Measurements from ENCODE around the gene SLC2A8.

SLC2A8 gene, protein sequence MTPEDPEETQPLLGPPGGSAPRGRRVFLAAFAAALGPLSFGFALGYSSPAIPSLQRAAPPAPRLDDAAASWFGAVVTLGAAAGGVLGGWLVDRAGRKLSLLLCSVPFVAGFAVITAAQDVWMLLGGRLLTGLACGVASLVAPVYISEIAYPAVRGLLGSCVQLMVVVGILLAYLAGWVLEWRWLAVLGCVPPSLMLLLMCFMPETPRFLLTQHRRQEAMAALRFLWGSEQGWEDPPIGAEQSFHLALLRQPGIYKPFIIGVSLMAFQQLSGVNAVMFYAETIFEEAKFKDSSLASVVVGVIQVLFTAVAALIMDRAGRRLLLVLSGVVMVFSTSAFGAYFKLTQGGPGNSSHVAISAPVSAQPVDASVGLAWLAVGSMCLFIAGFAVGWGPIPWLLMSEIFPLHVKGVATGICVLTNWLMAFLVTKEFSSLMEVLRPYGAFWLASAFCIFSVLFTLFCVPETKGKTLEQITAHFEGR

DNA sequence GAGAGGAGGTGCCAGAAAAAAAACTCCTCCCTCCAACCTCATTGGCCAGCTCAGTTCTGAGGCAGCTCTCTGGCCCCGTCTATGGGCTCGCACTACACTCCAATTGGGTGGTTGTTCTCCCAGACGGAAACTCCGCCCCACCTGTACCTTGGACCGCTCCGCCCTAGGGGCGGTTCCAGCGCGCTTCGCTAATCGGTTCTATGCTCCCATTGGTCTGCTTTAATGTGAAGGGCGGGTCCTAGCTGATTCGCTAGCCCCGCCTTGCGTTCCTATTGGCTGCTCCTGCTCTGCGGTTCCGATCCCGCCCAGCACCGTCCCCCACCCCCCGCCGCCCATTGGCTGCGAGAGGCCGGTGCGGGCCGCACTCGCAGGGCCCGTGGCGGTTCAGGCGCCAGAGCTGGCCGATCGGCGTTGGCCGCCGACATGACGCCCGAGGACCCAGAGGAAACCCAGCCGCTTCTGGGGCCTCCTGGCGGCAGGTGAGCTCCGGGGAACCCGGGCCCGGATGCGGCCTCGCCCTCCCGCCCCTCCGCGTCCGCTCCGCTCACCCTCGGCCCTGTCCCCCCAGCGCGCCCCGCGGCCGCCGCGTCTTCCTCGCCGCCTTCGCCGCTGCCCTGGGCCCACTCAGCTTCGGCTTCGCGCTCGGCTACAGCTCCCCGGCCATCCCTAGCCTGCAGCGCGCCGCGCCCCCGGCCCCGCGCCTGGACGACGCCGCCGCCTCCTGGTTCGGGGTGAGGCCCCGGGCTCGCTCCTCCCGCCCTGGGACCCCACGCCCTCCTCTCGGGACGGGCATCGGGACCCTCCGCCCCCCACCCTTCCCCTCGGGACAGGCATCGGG, at the start of gene SLC2A8:
TSS of gene SLC2A8 (plus strand) at position 362 of the 838 bp plus-strand sequence. CDS start at position 424, 62 bp downstream.
- TF ChIP-seq, protein P1, sequence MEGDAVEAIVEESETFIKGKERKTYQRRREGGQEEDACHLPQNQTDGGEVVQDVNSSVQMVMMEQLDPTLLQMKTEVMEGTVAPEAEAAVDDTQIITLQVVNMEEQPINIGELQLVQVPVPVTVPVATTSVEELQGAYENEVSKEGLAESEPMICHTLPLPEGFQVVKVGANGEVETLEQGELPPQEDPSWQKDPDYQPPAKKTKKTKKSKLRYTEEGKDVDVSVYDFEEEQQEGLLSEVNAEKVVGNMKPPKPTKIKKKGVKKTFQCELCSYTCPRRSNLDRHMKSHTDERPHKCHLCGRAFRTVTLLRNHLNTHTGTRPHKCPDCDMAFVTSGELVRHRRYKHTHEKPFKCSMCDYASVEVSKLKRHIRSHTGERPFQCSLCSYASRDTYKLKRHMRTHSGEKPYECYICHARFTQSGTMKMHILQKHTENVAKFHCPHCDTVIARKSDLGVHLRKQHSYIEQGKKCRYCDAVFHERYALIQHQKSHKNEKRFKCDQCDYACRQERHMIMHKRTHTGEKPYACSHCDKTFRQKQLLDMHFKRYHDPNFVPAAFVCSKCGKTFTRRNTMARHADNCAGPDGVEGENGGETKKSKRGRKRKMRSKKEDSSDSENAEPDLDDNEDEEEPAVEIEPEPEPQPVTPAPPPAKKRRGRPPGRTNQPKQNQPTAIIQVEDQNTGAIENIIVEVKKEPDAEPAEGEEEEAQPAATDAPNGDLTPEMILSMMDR (IDR thresholded peaks at IDR 0.05) = no peak
- DNase-seq (ENCODE audit: low spot score) = peak; percentile 99

DNA sequence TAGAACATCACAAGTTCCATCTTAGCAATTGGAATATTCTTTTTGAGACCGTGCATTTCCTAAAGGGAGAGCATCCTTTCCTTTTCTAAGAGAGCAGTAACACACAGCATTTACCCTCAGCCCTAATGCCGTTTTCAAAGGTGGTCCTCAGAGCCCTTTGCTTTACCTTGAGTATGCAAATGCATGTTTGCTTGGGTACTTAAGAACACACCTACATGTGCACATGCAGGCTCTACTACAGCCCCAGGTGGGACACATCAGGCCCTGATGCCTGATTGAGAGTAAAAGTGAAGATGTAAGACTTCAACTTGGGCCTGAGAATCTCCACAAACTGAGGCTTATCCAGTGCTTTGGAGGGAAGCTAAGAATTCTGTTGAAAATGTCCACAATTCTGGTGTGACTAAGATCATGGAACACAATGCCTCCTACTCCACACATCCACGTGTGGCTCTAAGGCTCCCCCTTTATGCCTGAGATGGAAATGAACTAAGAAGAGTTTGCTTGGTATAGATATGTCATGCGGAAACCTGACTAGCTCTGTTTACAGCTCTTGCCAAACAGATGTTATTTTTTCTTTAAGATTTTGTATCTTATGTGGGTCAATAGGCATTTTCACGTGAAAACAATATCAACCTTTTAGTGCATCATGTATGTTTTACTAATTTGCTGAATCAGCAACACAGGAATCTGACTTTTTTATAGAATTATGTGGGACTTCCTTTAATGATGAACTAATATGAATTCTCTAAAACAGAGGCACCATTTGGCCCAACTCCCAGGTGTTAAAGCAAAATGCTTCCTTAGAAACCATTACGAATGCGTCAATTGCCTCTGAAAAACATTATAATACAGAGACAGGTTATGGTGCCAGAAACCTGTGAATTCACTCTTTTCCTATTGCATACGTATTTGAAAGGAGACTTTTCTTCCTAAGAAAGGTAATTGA, 48.9 kb upstream of the SLC2A8 start:
- no peak overlapping the region for H3K27ac ChIP-seq
- TF ChIP-seq, protein P1 (IDR thresholded peaks at IDR 0.05) = no peak
- DNase-seq (ENCODE audit: low spot score) = no peak
- no peak overlapping the region for H3K4me3 ChIP-seq

More for the DNA sequence above, at the start of gene SLC2A8:
- peak within 1 kb of the TSS; percentile 99 for H3K4me3 ChIP-seq
- H3K27ac ChIP-seq = peak within 1 kb of the TSS; percentile 74 to 95

DNA sequence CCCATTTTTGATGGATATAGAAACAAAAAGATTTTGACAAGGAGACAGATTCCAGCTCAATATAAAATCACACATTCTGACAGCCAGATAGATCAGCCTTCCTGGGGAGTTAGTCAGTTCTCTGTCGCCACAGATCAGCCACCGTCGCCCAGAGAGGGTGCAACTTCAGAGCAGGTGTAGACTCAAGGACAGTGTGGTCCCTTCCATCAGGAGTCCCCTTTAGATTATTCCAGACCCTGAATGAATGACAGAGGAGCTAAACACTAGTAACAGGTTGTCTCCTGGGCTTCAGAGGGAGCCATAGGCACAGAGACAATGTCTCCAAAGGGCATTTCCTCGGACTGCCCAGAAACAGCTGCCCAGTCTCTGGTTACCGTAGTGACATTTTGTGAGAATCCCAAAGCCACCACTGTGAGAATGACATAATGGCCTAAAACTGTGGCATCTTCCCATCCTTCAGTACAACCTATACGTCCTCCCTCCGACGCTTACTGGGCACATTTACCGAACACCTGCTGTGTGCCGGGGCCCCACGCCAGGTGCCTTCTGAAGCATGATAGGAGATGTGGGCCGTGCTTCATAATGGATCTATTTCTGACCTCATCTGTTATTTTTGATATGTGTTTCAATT, 47.4 kb upstream of the SLC2A8 start:
- TF ChIP-seq, protein P1 (IDR thresholded peaks at IDR 0.05) = no peak

DNA sequence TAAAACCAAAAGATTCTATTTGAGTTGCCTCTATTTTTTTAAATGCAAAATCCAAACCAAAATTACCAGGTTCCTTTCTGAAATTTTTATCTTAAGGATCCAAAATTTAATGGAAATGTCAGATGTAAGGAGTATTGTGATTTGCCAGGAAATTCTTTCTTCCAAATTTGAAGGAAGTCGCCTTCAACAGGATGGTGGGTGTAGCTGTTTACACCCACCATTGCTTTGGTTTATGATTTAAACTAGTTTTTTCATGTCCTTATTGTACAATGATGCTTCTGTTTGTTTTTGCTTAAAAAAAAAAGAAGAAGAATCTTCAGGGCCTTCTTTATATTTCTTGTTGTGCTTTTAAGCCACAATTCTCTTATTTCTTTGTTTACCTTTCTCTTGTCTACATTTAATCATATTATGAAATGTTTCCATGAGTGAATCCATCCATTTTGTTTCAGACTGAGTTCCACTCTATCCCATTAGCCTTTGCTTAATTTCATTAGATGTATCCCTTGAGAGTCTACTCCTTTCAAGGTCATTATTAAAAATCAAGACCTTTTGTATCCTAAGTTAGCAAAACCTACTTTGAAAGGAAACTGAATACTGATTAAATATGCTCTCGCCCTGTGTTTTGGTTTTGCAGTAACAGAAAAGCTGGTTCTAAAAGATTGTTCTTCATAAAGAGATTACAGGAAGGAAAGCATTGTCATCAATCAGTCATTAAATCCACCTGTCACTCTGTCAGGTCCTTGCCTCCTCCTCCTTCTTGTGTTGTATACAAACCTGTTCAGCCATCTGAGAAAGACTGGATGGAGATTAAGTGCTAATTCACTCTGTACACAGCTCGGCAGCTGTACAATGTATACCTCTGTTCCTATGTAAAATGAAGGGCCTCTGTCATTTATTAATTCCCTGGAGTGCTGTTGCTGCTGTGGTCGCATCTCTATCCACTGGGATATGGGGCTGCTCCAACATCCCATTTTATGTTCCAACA, 45.5 kb upstream of the SLC2A8 start:
- no peak overlapping the region for H3K4me3 ChIP-seq
- H3K27ac ChIP-seq = no peak overlapping the region
- TF ChIP-seq, protein P1 (IDR thresholded peaks at IDR 0.05) = no peak
- no peak for DNase-seq (ENCODE audit: low spot score)

More for the DNA sequence above, 47.4 kb upstream of the SLC2A8 start:
- DNase-seq (ENCODE audit: low spot score) = no peak
- H3K27ac ChIP-seq = no peak overlapping the region
- no peak overlapping the region for H3K4me3 ChIP-seq

DNA sequence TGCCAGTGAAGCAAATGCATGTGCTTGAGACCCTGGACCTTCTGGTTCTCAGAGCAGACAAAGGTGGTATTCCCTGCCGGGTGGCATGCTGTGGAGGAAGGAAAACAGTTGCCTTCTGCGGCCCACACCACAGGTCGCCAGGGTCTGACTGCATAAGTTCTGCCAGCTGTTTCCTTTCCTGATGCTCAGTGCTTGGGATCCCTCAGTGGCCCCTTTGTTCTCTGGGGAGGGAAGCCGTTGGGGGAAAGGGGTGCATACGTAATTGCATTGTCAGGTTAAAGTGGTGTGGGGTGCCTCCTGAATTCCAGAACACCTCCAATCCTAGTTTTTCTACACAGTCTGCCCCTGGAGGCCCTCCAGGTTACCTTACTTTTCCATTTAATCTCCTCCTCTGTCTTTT, 43.1 kb upstream of the SLC2A8 start:
- H3K4me3 ChIP-seq = no peak overlapping the region
- H3K27ac ChIP-seq = no peak overlapping the region
- TF ChIP-seq, protein P1 (IDR thresholded peaks at IDR 0.05) = no peak
- DNase-seq (ENCODE audit: low spot score) = no peak
